Adrenal gland (tissue), 5 donors: ENCODE measurements around the gene TDRD12.

Experiments
- CTCF ChIP-seq, 6 experiments: fragments of 450-650 bp in 4 of 6; fragments of 200-600 bp in 2 of 6; sonication (generic) in 1 of 6; IDR thresholded peaks; 1 replicate in 5 of 6; 2 replicates in 1 of 6; pipeline versions ENCODE4 v1.5.1 to v1.8.0; 2016 to 2021; ENCODE audit warnings: antibody characterized with exemption in 6 of 6, mild to moderate bottlenecking in 2 of 6, moderate library complexity in 1 of 6
- POLR2A ChIP-seq, 2 donors: fragments of 450-650 bp; IDR thresholded peaks; one replicate each; pipeline ENCODE4 v1.6.1; 2017; ENCODE audit warnings: antibody characterized with exemption in 2 of 2, mild to moderate bottlenecking in 2 of 2, moderate library complexity in 1 of 2
- donor health status: DM: no; HTN: no; CAD: no.

- no peak for TF ChIP-seq CTCF (IDR thresholded peaks at IDR 0.05)
- TF ChIP-seq POLR2A (IDR thresholded peaks at IDR 0.05) = no peak
Measured at GRCh38 chr19:32767951-32768679, 48.5 kb downstream of the TDRD12 start.
